HAP-1 (cell line): Measurements from ENCODE around the gene BCL11A.
A peak's percentile ranks its signal among the peaks of the same experiment; 100 is the strongest.

ENCODE experiments used
- DNase-seq, 2 experiments: peaks; one replicate each; pipeline ENCODE4 v3.0.0-alpha.2; 2016 to 2020; ENCODE audit warnings: low spot score in 2 of 2
- H3K27me3 ChIP-seq: fragments of 250-450 bp; sonication (Bioruptor Pico); 2 replicates; pipeline ENCODE4 v1.5.1; 2020; ENCODE audit warnings: low read depth, mild to moderate bottlenecking, moderate library complexity
- H3K36me3 ChIP-seq: fragments of 250-450 bp; sonication (Bioruptor Pico); replicated peaks from 2 replicates; pipeline ENCODE4 v1.5.1; 2020; ENCODE audit warnings: mild to moderate bottlenecking
- H3K4me1 ChIP-seq: fragments of 250-450 bp; sonication (Bioruptor Pico); 2 replicates; pipeline ENCODE4 v1.5.1; 2020; ENCODE audit warnings: mild to moderate bottlenecking
- H3K4me3 ChIP-seq: fragments of 250-450 bp; sonication (Bioruptor Pico); 2 replicates; pipeline ENCODE4 v1.5.1; 2020; ENCODE audit warnings: mild to moderate bottlenecking, moderate library complexity
- H3K9me3 ChIP-seq: fragments of 250-450 bp; sonication (Bioruptor Pico); 2 replicates; pipeline ENCODE4 v1.5.1; 2020; ENCODE audit warnings: mild to moderate bottlenecking, moderate library complexity
- in situ Hi-C: fragments of 300-500 bp; cut with MboI; formaldehyde crosslinking; loops from 3 replicates; pipeline ENCODE4 v1.14.3; 2020; ENCODE audit warnings: low sequenced_read_pairs, inconsistent platforms, mixed read lengths

Gene BCL11A

DNA sequence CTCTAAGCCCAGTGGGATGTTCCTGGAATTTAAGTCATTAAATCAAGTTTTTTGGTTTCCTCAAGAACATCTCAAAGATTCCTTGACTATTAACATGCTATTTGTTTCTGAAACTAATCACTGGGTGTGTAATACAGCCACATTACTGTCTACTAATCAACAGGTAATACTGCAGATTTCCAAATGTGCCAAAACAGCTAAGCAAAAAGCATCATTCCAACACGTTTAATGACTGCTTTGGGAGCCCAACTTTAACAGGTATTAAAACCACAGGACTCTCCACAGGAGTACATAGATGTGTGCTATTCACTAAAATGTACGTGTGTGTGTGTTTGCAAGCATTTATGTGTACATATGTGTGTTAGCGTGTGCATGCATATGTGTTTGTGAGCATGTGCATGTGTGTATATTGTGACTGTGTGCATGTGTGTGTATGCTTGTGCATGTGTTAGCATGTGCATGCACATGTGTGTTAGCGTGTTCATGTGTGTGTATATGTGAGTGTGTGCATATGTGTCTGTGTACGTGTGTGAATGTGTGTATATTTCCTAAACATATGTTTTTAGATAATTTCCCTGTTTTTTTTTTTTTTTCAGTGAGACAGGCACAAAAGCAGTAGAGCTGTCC, 80.7 kb downstream of the BCL11A start:
- Histone ChIP-seq H3K27me3 (no peaks in the 10 kb centered on the region), H3K9me3 (0 out of 2 replicates have a peak, but pooled peaks cover 2% of the 10 kb centered on the region), H3K4me3 (no peak overlapping the region), H3K4me1 (peaks cover 32% of the 10 kb centered on the region), H3K36me3 (no peaks in the 10 kb centered on the region)
- DNase-seq = no peak
- in situ Hi-C loops = no loop called here

DNA sequence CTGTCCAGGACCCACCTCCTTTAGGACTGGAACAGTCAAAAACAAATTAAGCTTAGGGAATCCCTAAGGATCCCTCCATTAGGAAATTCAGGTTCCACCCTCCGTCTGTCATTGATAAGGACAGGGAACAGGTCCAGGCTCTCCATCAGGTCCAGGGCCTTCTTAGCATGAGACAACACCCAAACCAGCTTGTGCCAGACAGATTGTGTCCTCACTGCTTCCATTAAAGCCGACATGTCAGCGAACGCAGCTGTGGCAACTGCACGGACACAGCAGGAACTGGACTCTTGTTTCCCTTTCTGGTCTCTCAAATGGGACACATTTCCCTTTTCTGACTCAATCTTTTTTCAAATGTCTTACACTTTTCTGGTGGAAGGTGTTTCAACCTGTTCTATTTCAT, 81.4 kb downstream of the BCL11A start:
- H3K4me1 ChIP-seq = peaks cover 32% of the 10 kb centered on the region
- no peak overlapping the region for H3K4me3 ChIP-seq
- H3K27me3 ChIP-seq = no peaks in the 10 kb centered on the region
- 0 out of 2 replicates have a peak, but pooled peaks cover 2% of the 10 kb centered on the region for H3K9me3 ChIP-seq
- H3K36me3 ChIP-seq = no peaks in the 10 kb centered on the region
- in situ Hi-C loops = no loop called here
- no peak for DNase-seq

DNA sequence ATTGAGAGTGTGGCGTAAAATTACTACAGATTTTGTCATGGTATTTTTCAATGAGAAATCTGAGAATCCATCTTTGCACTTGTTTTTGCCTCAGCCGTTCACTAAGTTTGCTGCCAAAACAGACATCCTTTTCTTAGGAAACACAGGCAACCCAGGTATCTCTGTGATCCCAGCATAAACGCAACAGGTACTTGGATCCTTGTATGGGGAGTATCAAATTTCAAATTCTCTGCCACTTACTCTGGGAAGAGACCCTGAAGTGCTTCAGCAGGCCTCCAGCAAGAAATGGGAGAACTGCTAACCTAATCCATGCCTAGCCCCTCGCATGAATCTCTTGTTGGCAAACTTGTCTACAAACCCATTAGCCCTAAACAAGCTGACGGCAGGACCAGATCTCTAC, 83.1 kb downstream of the BCL11A start:
- Histone ChIP-seq H3K4me3 (no peak overlapping the region), H3K9me3 (0 out of 2 replicates have a peak, but pooled peaks cover 2% of the 10 kb centered on the region), H3K4me1 (peaks cover 42% of the 10 kb centered on the region), H3K27me3 (no peaks in the 10 kb centered on the region), H3K36me3 (no peaks in the 10 kb centered on the region)
- no peak for DNase-seq
- in situ Hi-C loops = no loop called here

DNA sequence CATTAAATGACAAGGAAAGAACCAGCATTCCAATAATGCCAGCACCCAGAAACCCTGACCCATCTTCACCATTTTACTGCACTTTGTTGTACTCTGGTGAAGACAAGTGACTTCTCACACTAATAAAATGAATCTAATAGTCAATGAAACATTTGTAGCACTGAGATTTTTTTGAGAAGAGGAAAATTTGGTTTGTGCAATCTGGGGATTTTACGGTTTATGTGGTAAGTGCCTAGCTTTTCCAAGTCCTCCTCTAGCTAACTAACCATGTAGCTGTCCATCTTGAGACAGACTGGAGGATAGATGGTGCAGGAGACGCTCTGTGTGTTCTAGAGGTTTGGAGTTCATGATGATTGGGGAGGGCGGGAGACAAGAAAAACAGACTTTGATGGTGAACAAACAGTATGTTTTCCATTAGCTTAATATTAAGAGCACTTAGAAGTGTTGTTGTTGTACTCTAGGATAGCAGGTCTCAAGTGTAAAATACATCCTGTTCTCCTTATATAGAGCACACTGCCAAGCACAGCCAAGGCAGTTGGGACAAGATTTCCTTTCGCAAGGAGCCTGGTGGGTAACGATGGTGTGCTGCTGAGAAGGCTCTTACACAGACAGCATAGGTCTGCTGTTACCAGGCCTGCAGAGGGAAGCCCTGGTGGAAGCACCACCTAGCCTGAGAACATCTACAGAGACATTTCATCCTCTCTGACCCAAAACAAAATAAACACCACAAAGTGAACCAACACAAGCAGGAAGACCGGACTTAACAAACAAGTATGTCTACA, 83.7 kb downstream of the BCL11A start:
- in situ Hi-C loops = no loop called here
- Histone ChIP-seq H3K27me3 (no peaks in the 10 kb centered on the region), H3K36me3 (no peaks in the 10 kb centered on the region), H3K9me3 (0 out of 2 replicates have a peak, but pooled peaks cover under 1% of the 10 kb centered on the region), H3K4me3 (no peak overlapping the region), H3K4me1 (peaks cover 36% of the 10 kb centered on the region)
- DNase-seq = no peak

DNA sequence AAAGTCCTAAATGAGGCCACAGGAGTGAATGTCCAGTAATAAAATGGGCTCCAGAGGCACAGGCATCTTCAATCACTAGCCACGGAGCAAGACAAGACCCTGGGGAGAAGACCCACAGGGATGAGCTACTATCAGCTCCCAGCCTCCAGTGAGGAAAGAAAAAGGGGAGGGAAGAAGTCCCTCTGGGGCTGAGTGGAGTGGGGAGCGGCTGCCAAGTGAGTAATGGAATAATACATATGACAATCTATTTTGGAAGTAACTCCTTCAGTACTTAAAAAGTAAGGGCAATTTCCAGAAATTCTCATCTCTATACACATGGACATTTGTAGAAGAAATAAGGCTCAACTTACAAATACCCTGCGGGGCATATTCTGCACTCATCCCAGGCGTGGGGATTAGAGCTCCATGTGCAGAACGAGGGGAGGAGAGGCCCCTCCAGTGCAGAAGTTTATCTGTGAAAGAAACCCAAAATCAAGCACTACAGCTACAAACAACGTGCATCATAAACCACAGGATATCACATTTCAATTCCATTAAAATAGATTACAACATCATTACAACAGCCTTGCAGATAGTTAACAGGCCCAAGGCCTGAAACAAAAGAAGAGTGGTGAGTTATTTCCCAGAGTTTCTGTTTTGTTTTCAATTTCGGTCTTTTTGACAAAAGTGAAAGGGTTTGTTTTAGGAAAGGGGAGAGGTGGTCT, 84.9 kb downstream of the BCL11A start:
- no peak overlapping the region for H3K4me3 ChIP-seq
- H3K36me3 ChIP-seq = no peaks in the 10 kb centered on the region
- H3K27me3 ChIP-seq = no peaks in the 10 kb centered on the region
- peak; percentile 69 to 74 for DNase-seq
- peaks cover 37% of the 10 kb centered on the region for H3K4me1 ChIP-seq
- in situ Hi-C loops = no loop called here
- no peaks in the 10 kb centered on the region for H3K9me3 ChIP-seq

DNA sequence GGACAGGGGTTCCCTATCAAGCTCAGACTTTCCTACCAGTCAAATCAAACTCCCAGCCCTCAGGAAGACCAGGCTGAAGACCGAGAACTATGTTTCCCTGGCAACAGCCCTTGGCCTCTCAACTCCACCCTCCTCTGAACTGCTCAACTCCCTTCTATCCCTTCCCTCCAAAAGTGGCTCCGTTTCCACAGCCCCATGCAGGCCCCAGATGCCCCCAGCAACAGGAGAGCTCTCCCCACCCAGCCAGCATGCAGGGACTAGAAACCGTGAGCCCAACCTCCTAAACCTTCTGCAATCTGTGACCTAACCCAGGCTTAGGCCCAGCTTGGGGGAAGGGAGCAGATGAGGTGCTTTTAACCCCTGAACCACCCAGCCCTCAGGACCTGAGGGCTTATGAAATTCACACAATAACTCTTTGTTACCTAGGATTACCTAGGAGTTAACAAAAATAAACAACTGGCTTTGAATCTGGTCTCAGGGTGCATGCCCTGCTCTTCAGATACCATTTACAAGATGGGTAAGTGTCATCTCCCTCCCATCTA, 87.2 kb downstream of the BCL11A start:
- H3K36me3 ChIP-seq = peaks cover 3% of the 10 kb centered on the region

DNA sequence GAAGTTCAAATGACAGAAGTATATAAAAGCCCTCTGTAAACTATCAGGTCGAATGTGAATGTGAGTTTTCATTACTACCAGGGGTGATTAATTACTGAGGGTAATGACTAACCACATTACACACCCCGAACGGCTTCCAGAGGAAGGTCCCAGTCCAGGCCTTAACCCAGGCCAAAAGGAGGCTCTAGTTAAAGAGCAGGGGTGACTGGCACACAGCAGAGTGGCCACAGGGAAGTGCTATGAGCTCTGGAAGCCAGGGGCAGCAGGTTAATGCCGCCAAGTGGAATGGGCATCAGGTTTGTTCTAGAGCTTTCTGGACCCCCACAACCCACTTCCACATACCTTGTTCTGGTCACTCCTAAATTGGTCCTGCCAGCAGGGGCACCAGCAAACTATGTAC, 87.7 kb downstream of the BCL11A start:
- Histone ChIP-seq H3K4me3 (no peak overlapping the region), H3K4me1 (peaks cover 34% of the 10 kb centered on the region), H3K27me3 (no peaks in the 10 kb centered on the region), H3K36me3 (peaks cover 3% of the 10 kb centered on the region), H3K9me3 (no peaks in the 10 kb centered on the region)
- DNase-seq = no peak
- in situ Hi-C loops = no loop called here

More for the DNA sequence above, 87.2 kb downstream of the BCL11A start:
- Histone ChIP-seq H3K27me3 (no peaks in the 10 kb centered on the region), H3K4me3 (no peak overlapping the region), H3K9me3 (no peaks in the 10 kb centered on the region), H3K4me1 (peaks cover 34% of the 10 kb centered on the region)
- DNase-seq = peak; percentile 28 to 52
- in situ Hi-C loops = no loop called here

DNA sequence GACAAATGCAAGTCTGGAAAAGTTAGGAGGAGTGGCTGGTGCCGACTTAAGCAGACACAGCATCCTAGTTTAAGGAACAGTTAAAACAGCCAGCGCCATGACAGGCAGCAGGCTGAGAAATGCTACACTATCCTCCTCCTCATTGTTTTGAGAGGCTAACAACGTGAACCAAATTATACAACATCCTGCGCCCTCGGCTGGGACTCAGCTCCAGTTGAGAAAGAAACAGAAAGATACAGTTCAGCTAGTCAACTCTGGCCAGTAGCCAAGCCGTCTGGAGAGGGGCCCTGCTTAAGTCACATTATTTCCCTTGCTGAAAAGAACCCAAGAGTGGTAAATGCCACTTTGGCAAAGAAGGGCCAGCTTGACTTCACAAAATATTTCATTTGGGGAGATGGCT, 90.2 kb downstream of the BCL11A start:
- in situ Hi-C loops = no loop called here
- peak in 1 of 2 experiments; percentile 39 for DNase-seq
- Histone ChIP-seq H3K36me3 (peaks cover 3% of the 10 kb centered on the region), H3K27me3 (no peaks in the 10 kb centered on the region), H3K4me3 (no peak overlapping the region), H3K4me1 (peaks cover 25% of the 10 kb centered on the region), H3K9me3 (no peaks in the 10 kb centered on the region)

DNA sequence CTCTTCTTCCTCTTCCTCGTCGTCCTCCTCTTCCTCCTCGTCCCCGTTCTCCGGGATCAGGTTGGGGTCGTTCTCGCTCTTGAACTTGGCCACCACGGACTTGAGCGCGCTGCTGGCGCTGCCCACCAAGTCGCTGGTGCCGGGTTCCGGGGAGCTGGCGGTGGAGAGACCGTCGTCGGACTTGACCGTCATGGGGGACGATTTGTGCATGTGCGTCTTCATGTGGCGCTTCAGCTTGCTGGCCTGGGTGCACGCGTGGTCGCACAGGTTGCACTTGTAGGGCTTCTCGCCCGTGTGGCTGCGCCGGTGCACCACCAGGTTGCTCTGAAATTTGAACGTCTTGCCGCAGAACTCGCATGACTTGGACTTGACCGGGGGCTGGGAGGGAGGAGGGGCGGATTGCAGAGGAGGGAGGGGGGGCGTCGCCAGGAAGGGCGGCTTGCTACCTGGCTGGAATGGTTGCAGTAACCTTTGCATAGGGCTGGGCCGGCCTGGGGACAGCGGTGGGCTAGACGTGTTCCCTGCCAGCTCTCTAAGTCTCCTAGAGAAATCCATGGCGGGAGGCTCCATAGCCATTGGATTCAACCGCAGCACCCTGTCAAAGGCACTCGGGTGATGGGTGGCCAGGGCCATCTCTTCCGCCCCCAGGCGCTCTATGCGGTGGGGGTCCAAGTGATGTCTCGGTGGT, 91.9 kb downstream of the BCL11A start:
- in situ Hi-C loops = no loop called here
- no peak for DNase-seq
- Histone ChIP-seq H3K36me3 (peaks cover 3% of the 10 kb centered on the region), H3K4me1 (peaks cover 18% of the 10 kb centered on the region), H3K4me3 (no peak overlapping the region), H3K9me3 (no peaks in the 10 kb centered on the region), H3K27me3 (no peaks in the 10 kb centered on the region)

DNA sequence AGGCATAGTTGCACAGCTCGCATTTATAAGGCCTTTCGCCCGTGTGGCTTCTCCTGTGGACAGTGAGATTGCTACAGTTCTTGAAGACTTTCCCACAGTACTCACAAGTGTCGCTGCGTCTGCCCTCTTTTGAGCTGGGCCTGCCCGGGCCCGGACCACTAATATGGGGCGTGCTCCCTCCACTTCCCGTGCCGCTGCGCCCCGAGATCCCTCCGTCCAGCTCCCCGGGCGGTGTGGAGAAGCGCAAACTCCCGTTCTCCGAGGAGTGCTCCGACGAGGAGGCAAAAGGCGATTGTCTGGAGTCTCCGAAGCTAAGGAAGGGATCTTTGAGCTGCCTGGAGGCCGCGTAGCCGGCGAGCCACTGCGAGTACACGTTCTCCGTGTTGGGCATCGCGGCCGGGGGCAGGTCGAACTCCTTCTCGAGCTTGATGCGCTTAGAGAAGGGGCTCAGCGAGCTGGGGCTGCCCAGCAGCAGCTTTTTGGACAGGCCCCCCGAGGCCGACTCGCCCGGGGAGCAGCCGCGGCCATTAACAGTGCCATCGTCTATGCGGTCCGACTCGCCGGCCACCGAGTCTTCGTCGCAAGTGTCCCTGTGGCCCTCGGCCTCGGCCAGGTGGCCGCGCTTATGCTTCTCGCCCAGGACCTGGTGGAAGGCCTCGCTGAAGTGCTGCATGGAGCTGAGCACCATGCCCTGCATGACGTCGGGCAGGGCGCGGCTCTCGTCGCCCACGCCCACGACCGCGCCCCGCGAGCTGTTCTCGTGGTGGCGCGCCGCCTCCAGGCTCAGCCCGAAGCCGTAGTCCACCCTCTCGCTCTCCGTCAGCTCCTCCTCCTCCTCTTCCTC, 92.7 kb downstream of the BCL11A start:
- Histone ChIP-seq H3K9me3 (no peaks in the 10 kb centered on the region), H3K4me3 (no peak overlapping the region), H3K36me3 (peaks cover 3% of the 10 kb centered on the region), H3K4me1 (peaks cover 11% of the 10 kb centered on the region), H3K27me3 (no peaks in the 10 kb centered on the region)
- in situ Hi-C loops = no loop called here
- no peak for DNase-seq

DNA sequence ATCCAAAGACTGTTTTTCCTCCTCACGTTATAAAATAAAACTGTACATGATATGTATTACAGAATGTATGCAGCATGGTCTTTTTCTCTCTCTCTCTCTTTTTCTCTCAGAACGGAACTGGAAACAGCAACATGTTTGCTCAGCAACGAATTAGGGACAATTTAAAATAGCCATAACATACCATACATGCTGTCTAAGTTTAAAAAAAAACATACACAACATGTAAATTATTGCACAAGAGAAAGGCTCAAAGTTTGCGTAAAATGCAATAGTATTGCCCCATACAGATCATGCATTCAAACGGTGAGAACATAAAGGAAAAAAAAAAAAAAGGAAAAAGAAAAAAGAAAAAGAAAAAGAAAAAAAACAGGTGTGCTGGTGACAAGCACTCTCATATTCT, 93.6 kb downstream of the BCL11A start:
- no peak for DNase-seq
- Histone ChIP-seq H3K4me1 (peaks cover 11% of the 10 kb centered on the region), H3K9me3 (no peaks in the 10 kb centered on the region), H3K36me3 (peaks cover 6% of the 10 kb centered on the region), H3K27me3 (no peaks in the 10 kb centered on the region), H3K4me3 (no peak overlapping the region)
- in situ Hi-C loops = no loop called here

DNA sequence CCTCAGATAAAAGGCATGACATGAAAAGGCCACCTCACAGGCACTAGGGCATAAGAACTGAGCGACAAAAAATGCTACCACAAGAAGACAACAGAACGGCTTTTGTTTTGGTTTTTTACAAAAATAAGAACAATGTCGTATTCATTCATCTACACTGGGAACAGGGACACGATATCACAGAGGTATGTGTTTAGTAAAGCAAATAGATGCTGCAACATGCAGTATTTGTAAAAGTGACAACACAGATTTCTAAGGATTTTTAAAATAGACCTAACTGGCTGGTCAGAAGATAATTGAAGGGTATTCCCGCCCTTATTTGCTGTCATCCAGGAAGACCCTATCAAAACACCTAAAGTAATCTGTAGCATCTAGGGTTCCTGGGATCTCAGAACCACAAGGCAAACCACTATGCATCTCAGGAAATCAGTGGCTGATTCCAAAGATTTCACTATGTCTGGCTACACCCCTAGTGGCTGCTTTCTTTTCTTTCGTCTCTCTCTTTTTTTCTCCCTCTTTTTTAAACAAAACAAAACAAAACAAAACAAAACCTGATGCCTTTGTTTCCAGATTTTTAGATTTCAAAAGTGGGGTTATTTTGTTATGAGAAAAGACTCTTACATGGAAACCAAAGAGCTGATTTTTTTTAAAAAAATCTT, 97.2 kb downstream of the BCL11A start:
- Histone ChIP-seq H3K4me3 (no peak overlapping the region), H3K36me3 (peaks cover 2% of the 10 kb centered on the region; the same call in 1 of the 2 replicates), H3K4me1 (no peaks in the 10 kb centered on the region), H3K9me3 (no peaks in the 10 kb centered on the region), H3K27me3 (no peaks in the 10 kb centered on the region)
- no peak for DNase-seq
- in situ Hi-C loops = no loop called here
